Activated naive CD4-positive, alpha-beta T cell treated with anti-CD3 and anti-CD28 coated beads, Interleukin-2, amount 50 U/mL, for 24 hours (primary cell): ENCODE results near the gene ARPC5.
A peak's percentile ranks its signal among the peaks of the same experiment; 100 is the strongest.

Experiments used
- H3K27ac Mint-ChIP-seq: one replicate; pipeline ENCODE4 v1.8.0; 2021; ENCODE audit warnings: mild to moderate bottlenecking, mixed read lengths
- H3K27me3 Mint-ChIP-seq: one replicate; pipeline ENCODE4 v1.8.0; 2021; ENCODE audit warnings: mixed read lengths
- H3K36me3 Mint-ChIP-seq: one replicate; pipeline ENCODE4 v1.8.0; 2021; ENCODE audit warnings: mixed read lengths
- H3K4me1 Mint-ChIP-seq: one replicate; pipeline ENCODE4 v1.8.0; 2021; ENCODE audit warnings: mixed read lengths
- H3K4me3 Mint-ChIP-seq: one replicate; pipeline ENCODE4 v1.8.0; 2021; ENCODE audit warnings: mild to moderate bottlenecking, mixed read lengths
- H3K9me3 Mint-ChIP-seq: one replicate; pipeline ENCODE4 v1.8.0; 2021; ENCODE audit warnings: mixed read lengths

ARPC5 gene

DNA sequence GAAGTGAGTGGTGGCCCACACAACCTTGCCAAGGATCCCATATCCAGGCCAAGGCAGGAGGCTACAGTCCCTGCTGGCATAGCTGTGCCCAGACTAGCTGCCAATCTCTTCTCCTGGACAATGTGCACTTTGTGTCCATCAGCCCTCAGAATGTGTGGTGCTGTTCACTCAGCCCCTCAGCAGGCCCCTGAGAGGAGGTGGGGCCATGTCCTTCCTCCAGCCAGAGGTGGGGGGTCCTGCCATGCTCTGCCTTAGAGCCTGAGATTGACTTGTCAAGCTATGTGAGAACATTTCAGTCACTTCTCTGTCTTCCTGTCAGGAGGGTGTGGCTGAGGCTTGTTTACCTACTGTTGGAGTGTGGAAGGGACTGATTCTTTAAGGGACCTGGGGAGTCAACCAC, 46.8 kb downstream of the ARPC5 start:
- Mint-ChIP-seq H3K27ac (no peak overlapping the region), H3K4me1 (peaks cover 21% of the 10 kb centered on the region), H3K4me3 (no peak overlapping the region), H3K36me3 (no peaks in the 10 kb centered on the region), H3K9me3 (no peaks in the 10 kb centered on the region), H3K27me3 (no peaks in the 10 kb centered on the region)

DNA sequence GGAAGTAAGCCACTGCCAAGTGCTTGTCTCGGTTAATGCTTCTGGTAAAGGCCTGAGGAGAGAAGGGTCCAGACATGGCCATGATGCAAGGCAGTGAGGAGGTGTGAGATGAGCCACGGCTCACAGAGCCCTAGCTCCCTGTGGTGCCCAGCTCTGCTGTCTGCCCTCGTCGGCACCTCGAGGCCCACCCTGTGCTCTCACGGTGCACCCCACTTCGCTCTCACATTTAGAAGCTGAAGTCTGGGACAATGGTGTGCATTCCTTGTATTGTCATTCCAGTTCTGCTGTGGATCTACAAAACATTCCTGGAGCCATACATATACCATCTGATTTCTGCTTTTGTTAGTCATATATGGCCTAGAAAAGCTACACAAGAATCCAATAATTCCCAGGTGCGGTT, 48.7 kb downstream of the ARPC5 start:
- Mint-ChIP-seq H3K27me3 (no peaks in the 10 kb centered on the region), H3K9me3 (no peaks in the 10 kb centered on the region), H3K27ac (no peak overlapping the region), H3K36me3 (no peaks in the 10 kb centered on the region), H3K4me3 (no peak overlapping the region), H3K4me1 (peaks cover 21% of the 10 kb centered on the region)

DNA sequence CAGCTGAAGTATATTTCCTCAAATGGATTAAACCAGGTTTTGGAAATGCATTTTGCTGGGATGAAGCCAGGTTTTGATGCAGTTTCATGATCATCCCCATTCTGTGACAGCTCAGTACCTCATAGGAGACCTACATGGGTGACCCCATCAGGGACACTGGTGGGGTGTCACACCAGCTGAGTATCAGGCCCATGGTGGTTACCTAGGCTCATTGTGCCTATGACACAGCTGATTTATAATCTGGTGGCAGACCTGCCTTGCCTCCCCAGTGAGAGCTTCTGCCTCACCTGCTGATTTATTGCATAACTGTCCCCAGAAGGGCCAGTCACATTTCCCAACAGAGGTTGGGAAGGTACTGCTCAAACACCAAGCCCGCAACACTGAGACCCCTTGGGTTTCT, 49.1 kb downstream of the ARPC5 start:
- Mint-ChIP-seq H3K27me3 (no peaks in the 10 kb centered on the region), H3K27ac (no peak overlapping the region), H3K4me1 (peaks cover 21% of the 10 kb centered on the region), H3K4me3 (no peak overlapping the region), H3K9me3 (no peaks in the 10 kb centered on the region), H3K36me3 (no peaks in the 10 kb centered on the region)

DNA sequence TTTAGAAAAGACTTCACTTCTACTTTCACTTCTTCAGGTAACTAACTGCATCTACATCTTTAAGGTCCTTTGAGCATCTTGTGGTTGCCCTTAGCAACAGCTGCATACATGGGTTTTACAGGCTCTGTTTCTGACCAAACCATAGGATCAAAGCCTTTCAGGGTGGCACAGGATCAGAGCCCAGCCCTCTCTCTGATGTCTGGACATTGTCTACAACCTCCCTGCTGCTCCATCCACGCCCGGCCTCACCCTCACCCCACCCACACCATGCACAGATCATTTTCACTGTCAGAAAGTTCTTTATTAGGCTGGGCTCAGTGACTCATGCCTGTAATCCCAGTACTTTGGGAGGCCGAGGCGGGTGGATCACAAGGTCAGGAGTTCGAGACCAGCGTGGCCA, 50.5 kb downstream of the ARPC5 start:
- Mint-ChIP-seq H3K4me1 (peaks cover 16% of the 10 kb centered on the region), H3K27ac (no peak overlapping the region), H3K9me3 (no peaks in the 10 kb centered on the region), H3K4me3 (no peak overlapping the region), H3K27me3 (no peaks in the 10 kb centered on the region), H3K36me3 (no peaks in the 10 kb centered on the region)

DNA sequence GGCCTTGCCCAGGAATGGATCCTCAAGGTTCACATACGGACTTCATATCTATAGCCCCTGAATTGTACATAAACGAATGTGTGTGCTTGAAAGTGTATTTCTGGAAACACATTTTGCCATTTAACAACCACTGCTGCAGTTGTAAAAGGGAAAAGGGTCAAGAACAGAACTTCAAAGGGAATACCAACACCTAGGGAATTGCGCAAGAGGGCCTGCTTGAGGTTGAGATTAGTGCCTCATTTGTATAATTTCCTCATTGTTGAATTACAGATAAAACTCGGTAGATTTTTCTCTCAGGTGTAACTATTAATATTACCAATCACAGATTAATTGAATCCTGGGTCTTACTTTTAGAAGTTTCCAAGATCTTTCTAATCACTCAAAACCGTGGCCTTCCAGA, 51.4 kb downstream of the ARPC5 start:
- Mint-ChIP-seq H3K4me1 (peaks cover 14% of the 10 kb centered on the region), H3K27me3 (no peaks in the 10 kb centered on the region), H3K4me3 (no peak overlapping the region), H3K36me3 (no peaks in the 10 kb centered on the region), H3K9me3 (no peaks in the 10 kb centered on the region), H3K27ac (no peak overlapping the region)

DNA sequence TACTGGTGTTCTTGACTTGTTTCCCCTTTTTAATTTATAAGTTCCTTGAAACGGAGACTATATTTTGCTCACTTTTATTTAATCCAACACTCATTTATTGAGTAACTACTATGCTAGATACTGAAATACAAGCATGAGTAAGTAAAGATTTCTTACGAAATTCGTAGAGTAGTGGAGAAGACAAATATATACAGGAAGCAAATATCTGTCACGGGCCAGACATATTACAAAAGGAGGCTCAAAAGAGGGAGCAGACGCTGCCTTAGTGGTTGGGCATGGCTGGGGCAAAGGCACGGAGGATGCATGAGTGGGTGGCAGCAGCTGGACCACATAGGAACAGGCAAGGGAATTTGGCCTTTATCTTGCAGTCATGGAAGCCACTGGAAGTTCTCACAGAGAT, 52.1 kb downstream of the ARPC5 start:
- no peaks in the 10 kb centered on the region for H3K9me3 Mint-ChIP-seq
- no peaks in the 10 kb centered on the region for H3K36me3 Mint-ChIP-seq
- H3K27me3 Mint-ChIP-seq: no peaks in the 10 kb centered on the region
- H3K4me3 Mint-ChIP-seq: no peak overlapping the region
- H3K27ac Mint-ChIP-seq: no peak overlapping the region
- peaks cover 8% of the 10 kb centered on the region for H3K4me1 Mint-ChIP-seq

DNA sequence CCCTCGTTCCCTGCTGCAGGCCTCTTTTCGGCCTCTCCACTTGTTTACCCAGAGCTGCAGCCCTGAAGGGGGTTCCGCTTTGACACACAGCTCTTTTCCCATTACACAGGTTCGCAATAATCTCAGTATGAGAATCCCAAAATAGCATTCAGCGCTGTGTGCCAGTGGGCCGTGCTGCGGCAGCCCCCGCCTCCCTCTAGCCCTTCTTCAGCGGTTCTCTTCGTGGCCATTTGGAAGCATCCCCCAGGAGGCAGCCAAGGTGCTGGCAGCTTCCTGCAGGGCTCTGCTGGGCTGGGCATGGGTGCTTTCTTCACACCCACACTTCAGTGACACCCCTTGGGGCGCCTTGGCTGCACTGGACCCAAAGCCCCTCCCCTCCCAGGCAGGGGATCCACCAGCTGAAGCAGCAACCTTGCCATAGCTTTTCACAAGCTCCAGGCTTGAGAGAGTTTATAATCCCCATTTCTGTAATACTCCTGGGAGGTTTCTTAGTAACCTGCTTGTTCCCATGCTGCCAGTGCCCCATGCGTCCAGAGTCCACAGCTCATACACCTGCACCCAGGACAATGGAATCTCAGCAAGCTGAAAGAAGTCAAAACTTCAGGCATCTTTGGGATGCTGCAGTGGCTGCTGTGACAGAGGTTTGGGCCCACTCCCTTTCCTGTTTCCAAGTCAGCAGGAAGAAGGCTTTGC, 53.4 kb downstream of the ARPC5 start:
- no peaks in the 10 kb centered on the region for H3K36me3 Mint-ChIP-seq
- peaks cover 8% of the 10 kb centered on the region for H3K4me1 Mint-ChIP-seq
- H3K27ac Mint-ChIP-seq: no peak overlapping the region
- H3K27me3 Mint-ChIP-seq: no peaks in the 10 kb centered on the region
- no peaks in the 10 kb centered on the region for H3K9me3 Mint-ChIP-seq
- H3K4me3 Mint-ChIP-seq: no peak overlapping the region

DNA sequence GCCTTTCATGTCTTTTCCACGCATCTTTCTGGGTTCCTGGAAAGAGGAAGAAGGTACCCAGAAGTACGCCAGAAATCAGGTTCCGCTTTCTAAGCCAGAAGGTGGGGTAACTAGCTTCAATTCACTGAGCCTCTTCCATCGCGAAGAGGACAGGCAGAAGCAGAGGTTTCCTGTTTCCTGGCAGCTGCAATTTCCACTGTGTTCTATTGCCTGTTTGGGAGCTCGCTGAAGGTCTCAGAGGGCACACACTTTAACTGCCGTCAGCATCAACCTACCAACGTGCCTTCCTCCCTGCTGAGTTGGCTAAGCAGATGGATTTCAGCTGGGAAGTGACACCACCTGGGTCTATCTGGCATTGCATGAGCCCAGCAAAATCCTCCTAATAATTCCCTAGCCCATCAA, 55.3 kb downstream of the ARPC5 start:
- no peaks in the 10 kb centered on the region for H3K36me3 Mint-ChIP-seq
- H3K9me3 Mint-ChIP-seq: no peaks in the 10 kb centered on the region
- no peaks in the 10 kb centered on the region for H3K27me3 Mint-ChIP-seq
- peaks cover 8% of the 10 kb centered on the region for H3K4me1 Mint-ChIP-seq
- no peak overlapping the region for H3K4me3 Mint-ChIP-seq
- H3K27ac Mint-ChIP-seq: peak overlapping the region; percentile 13

DNA sequence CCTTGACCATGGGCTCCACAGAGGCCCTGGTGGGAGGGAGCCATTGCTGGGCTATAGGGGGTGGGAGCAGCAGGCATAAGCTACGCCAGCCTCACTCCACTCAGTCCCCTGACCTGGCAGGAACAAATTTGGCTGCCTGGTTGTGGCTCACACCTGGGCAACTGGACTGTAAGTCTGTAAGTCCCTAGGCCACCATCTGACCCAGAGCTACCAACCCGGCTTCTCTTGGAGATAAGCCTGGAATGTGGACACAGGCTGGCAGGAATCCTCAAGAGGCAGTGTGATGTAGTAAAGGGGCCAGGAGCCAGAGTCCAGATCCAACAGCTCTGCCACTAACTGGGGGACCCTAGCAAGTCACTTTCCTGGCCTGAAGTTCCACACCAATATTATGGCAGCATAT, 56.7 kb downstream of the ARPC5 start:
- H3K27ac Mint-ChIP-seq: no peak overlapping the region
- H3K36me3 Mint-ChIP-seq: no peaks in the 10 kb centered on the region
- H3K4me3 Mint-ChIP-seq: no peak overlapping the region
- peaks cover 8% of the 10 kb centered on the region for H3K4me1 Mint-ChIP-seq
- no peaks in the 10 kb centered on the region for H3K27me3 Mint-ChIP-seq
- no peaks in the 10 kb centered on the region for H3K9me3 Mint-ChIP-seq

DNA sequence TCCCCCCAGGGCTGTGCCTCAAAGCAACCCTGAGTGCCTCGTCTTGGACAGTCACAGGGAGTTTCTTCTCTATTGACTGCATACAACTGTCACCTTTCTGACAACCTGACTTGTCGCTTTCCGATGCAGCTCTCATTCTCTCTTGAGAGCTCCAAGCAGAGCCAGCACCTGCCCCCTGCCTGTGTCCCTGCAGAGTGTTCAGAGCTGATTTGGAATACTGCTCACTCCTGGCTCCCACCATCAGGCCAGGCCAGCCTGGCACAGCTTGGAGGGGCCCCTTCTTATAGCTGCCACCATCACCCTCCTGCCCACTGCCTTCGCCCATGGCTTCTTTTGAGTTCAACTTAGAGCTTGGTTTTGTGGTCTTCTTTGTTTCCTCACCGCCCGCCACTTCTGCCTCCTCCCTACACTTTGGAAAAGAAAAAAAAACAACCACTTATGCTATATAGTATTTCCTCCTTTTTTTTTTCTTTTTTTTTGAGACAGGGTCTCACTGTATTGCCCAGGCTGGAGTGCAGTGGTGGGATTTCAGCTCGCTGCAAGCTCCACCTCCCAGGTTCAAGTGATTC, 57.6 kb downstream of the ARPC5 start:
- H3K4me1 Mint-ChIP-seq: peaks cover 8% of the 10 kb centered on the region
- H3K27me3 Mint-ChIP-seq: peaks cover 1% of the 10 kb centered on the region
- H3K36me3 Mint-ChIP-seq: no peaks in the 10 kb centered on the region
- no peak overlapping the region for H3K4me3 Mint-ChIP-seq
- no peak overlapping the region for H3K27ac Mint-ChIP-seq
- no peaks in the 10 kb centered on the region for H3K9me3 Mint-ChIP-seq

DNA sequence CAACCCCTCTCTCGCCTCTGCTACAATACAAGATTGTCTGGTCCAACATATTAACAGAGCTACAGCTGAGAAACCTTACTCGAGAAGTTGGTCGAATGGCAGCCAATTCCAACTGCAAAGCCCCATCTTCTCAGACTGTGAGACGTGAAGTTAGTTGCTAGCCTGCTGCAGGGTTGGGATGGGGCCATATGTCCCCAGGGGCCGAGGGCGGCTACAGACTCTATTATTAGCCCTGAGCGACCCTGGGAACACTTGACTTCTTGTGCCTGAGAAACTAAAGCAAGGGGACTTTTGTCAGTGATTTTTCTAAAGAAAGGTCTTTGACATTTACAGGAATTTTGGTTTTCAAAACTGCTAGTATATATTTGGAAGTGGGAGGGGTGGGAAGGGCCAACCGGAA, 59.0 kb downstream of the ARPC5 start:
- Mint-ChIP-seq H3K4me1 (peaks cover 8% of the 10 kb centered on the region), H3K27ac (no peak overlapping the region), H3K9me3 (no peaks in the 10 kb centered on the region), H3K27me3 (peaks cover 1% of the 10 kb centered on the region), H3K4me3 (no peak overlapping the region), H3K36me3 (no peaks in the 10 kb centered on the region)

DNA sequence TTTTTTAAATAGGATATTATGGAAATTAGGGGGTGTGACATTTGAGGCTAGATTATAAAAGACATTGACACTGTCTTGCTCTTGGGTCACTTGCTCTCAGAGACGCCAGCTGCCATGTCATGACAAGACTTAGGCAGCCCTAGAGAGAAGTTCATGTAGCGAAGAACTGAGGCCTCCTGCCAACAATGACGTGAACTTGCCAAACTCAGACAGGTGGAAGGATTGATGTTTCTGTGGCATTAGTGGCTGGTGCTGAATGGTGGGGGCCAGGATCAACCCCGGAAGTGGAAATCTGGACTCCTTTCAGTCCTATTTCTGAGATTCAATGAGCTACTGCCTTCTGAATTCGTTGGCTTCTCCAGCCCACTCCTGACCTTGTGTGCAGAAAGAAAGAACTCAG, 60.0 kb downstream of the ARPC5 start:
- H3K9me3 Mint-ChIP-seq: no peaks in the 10 kb centered on the region
- H3K36me3 Mint-ChIP-seq: no peaks in the 10 kb centered on the region
- H3K4me3 Mint-ChIP-seq: no peak overlapping the region
- peaks cover 1% of the 10 kb centered on the region for H3K27me3 Mint-ChIP-seq
- H3K27ac Mint-ChIP-seq: no peak overlapping the region
- H3K4me1 Mint-ChIP-seq: peaks cover 8% of the 10 kb centered on the region

DNA sequence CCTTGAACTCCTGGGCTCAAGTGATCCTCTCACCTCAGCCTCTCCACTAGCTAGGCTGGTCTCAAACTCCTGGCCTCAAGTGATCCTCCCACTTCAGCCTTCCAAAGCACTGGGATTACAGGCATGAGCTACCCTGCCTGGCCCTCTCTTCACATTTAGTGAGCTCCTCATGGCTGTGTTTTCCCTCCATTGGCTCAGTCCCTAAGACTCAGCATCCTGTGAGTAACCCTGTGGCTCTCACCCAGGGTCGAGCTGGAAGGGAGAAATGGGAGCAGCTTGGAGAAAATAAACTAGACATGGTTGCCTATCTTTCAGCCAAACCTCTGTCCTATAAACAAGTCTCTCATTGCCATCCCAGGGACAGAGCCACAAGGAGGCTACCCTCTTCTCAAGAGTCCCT, 62.9 kb downstream of the ARPC5 start:
- Mint-ChIP-seq H3K36me3 (no peaks in the 10 kb centered on the region), H3K27me3 (peaks cover 1% of the 10 kb centered on the region), H3K27ac (peak overlapping the region; percentile 23), H3K4me1 (peaks cover 7% of the 10 kb centered on the region), H3K4me3 (no peak overlapping the region), H3K9me3 (no peaks in the 10 kb centered on the region)

DNA sequence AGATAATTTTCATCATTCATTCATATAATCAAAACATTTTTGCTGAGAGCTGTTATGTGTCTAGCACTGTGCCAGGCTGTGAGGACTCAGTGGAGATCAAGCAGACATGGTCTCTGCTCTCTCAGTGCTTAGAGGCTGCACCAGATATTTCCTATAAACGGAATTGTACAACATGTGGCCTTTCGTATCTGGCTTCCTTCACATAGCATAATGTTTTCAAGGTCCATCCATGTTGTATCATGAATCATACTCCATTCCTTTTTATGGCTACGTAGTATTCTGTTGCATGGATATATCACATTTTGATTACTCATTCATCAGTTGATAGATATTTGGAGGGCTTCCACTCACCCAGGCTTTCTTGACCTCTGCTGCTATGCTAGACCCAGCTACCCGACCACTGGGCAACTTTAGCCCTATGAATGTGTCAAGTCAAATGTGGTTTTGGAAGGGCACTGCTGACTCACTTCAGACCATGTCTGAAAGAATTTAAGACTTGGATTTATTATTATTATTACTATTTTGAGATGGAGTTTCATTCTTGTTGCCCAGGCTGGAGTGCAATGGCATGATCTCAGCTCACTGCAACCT, 63.8 kb downstream of the ARPC5 start:
- no peaks in the 10 kb centered on the region for H3K36me3 Mint-ChIP-seq
- no peaks in the 10 kb centered on the region for H3K9me3 Mint-ChIP-seq
- no peak overlapping the region for H3K4me3 Mint-ChIP-seq
- peaks cover 1% of the 10 kb centered on the region for H3K27me3 Mint-ChIP-seq
- no peak overlapping the region for H3K27ac Mint-ChIP-seq
- H3K4me1 Mint-ChIP-seq: peaks cover 13% of the 10 kb centered on the region
